GM12892 (cell line): ENCODE data around the gene CHRM2.

ENCODE experiments used
- POLR2A ChIP-seq: IDR thresholded peaks from 2 replicates; pipeline ENCODE4 v1.6.1; 2011; ENCODE audit warnings: low read depth, low read length, control low read depth
- TAF1 ChIP-seq: IDR thresholded peaks from 2 replicates; pipeline ENCODE4 v1.6.1; 2011; ENCODE audit warnings: low read depth, mild to moderate bottlenecking, control low read depth, low read length, borderline replicate concordance

DNA sequence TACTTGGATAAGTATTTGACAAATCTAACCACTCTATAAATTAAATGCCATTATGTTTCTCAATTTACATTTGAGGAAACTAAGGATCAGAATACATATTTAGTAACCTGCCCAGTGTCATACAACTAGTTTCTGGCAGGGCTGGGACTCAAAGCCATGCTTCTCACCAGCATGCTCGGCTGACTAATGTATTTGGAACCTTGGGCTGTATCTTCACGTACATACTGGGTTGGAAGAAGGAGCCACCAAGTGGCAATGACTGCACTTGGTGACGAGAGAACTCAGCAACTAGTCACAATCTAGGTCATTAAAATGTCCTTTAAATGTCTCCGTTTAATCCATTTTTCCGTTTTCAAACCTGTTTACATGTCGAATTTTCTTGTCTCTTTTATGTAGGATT is 42.9 kb downstream of the CHRM2 start:
- TF ChIP-seq POLR2A: no peak
- no peak for TF ChIP-seq TAF1
